ENCODE data around the gene PTPRK.

The PTPRK gene

GRCh38 chr6:128032042-128032441 lies 488.4 kb downstream of the PTPRK start:
- Histone ChIP-seq H3K27me3 (ENCODE audit: low read depth, low read length) (no peaks in the 10 kb centered on the region), H3K9ac (ENCODE audit: low read length) (no peak overlapping the region), H3K4me3 (ENCODE audit: low read length) (no peak overlapping the region), H3K9me3 (ENCODE audit: insufficient read depth, low read length) (no peaks in the 10 kb centered on the region), H3K36me3 (replicated peaks; ENCODE audit: low read depth, low read length) (no peaks in the 10 kb centered on the region), H3K79me2 (ENCODE audit: low read length) (no peaks in the 10 kb centered on the region), H3K27ac (ENCODE audit: low read length) (no peak overlapping the region), H3K4me1 (ENCODE audit: low read length) (no peaks in the 10 kb centered on the region), H4K20me1 (ENCODE audit: insufficient read depth, low read length) (no peaks in the 10 kb centered on the region), H2AFZ (ENCODE audit: low read depth, low read length) (no peak overlapping the region), H3K4me2 (ENCODE audit: low read length) (no peak overlapping the region)
- TF ChIP-seq EZH2phosphoT487 (IDR thresholded peaks at IDR 0.05; ENCODE audit: low read depth) (no peak), CTCF (IDR thresholded peaks at IDR 0.05; ENCODE audit: low read depth, low read length) (no peak)

GRCh38 chr6:128029826-128030225 lies 490.6 kb downstream of the PTPRK start:
- Histone ChIP-seq H3K9ac (ENCODE audit: low read length) (no peak overlapping the region), H3K4me3 (ENCODE audit: low read length) (no peak overlapping the region), H3K79me2 (ENCODE audit: low read length) (no peaks in the 10 kb centered on the region), H4K20me1 (ENCODE audit: insufficient read depth, low read length) (no peaks in the 10 kb centered on the region), H3K4me2 (ENCODE audit: low read length) (no peak overlapping the region), H3K27me3 (ENCODE audit: low read depth, low read length) (no peaks in the 10 kb centered on the region), H2AFZ (ENCODE audit: low read depth, low read length) (no peak overlapping the region), H3K27ac (ENCODE audit: low read length) (no peak overlapping the region), H3K4me1 (ENCODE audit: low read length) (no peaks in the 10 kb centered on the region), H3K36me3 (replicated peaks; ENCODE audit: low read depth, low read length) (no peaks in the 10 kb centered on the region), H3K9me3 (ENCODE audit: insufficient read depth, low read length) (no peaks in the 10 kb centered on the region)
- TF ChIP-seq EZH2phosphoT487 (IDR thresholded peaks at IDR 0.05; ENCODE audit: low read depth), result no peak
- no peak for TF ChIP-seq CTCF (IDR thresholded peaks at IDR 0.05; ENCODE audit: low read depth, low read length)

DNA sequence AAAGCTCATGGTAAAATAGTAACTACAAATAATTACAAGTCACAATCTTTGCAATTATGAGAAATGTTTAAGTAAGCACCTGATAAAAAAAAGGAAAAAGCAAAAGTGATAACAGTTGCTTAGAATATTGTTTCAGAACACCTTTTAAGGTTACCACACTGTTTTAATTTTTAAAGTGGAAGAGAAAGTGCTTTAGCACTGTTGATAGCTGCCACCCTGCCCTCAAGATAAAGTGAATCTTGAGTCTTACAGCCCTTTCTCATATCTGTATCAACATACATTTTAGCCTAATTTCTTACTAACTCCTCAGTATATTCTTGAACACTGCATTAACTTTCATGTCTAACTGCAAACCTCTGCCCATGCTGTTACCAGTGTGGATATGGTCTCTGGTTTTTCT lies 492.2 kb downstream of the PTPRK start:
- H3K27me3 ChIP-seq (ENCODE audit: low read depth, low read length), result no peaks in the 10 kb centered on the region
- no peak overlapping the region for H3K4me3 ChIP-seq (ENCODE audit: low read length)
- no peaks in the 10 kb centered on the region for H3K36me3 ChIP-seq (replicated peaks; ENCODE audit: low read depth, low read length)
- H2AFZ ChIP-seq (ENCODE audit: low read depth, low read length), result no peak overlapping the region
- no peaks in the 10 kb centered on the region for H4K20me1 ChIP-seq (ENCODE audit: insufficient read depth, low read length)
- H3K9ac ChIP-seq (ENCODE audit: low read length), result no peak overlapping the region
- H3K4me2 ChIP-seq (ENCODE audit: low read length), result no peak overlapping the region
- TF ChIP-seq EZH2phosphoT487 (IDR thresholded peaks at IDR 0.05; ENCODE audit: low read depth), result no peak
- TF ChIP-seq CTCF (IDR thresholded peaks at IDR 0.05; ENCODE audit: low read depth, low read length), result no peak
- H3K9me3 ChIP-seq (ENCODE audit: insufficient read depth, low read length), result no peaks in the 10 kb centered on the region
- no peaks in the 10 kb centered on the region for H3K79me2 ChIP-seq (ENCODE audit: low read length)
- H3K27ac ChIP-seq (ENCODE audit: low read length), result no peak overlapping the region
- no peaks in the 10 kb centered on the region for H3K4me1 ChIP-seq (ENCODE audit: low read length)

DNA sequence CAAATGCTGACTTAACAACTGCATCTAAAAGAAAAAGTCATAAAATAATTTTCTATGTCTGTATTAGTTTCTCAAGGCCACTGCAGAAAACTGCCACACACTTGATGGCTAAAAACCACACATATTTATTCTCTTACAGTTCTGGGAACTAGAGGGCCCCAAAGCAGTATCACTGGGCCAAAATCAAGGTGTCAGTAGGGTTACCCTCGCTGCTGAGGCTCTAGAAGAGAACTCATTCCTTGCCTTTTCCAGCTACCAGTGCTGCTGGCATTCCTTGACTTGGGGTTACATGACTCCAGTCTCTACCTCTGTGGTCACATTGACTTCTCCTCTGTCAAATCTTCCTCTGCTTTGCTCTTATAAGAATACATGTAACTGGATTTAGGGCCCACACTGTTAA lies 494.9 kb downstream of the PTPRK start:
- Histone ChIP-seq H3K79me2 (ENCODE audit: low read length) (no peaks in the 10 kb centered on the region), H3K9me3 (ENCODE audit: insufficient read depth, low read length) (no peaks in the 10 kb centered on the region)

More for the DNA sequence above, 494.9 kb downstream of the PTPRK start:
- Histone ChIP-seq H3K27me3 (ENCODE audit: low read depth, low read length) (no peaks in the 10 kb centered on the region), H3K4me2 (ENCODE audit: low read length) (no peak overlapping the region), H3K9ac (ENCODE audit: low read length) (no peak overlapping the region), H3K4me3 (ENCODE audit: low read length) (no peak overlapping the region), H3K4me1 (ENCODE audit: low read length) (no peaks in the 10 kb centered on the region), H2AFZ (ENCODE audit: low read depth, low read length) (no peak overlapping the region), H3K27ac (ENCODE audit: low read length) (no peak overlapping the region), H3K36me3 (replicated peaks; ENCODE audit: low read depth, low read length) (no peaks in the 10 kb centered on the region), H4K20me1 (ENCODE audit: insufficient read depth, low read length) (no peaks in the 10 kb centered on the region)
- TF ChIP-seq CTCF (IDR thresholded peaks at IDR 0.05; ENCODE audit: low read depth, low read length) (no peak), EZH2phosphoT487 (IDR thresholded peaks at IDR 0.05; ENCODE audit: low read depth) (no peak)

Measured in OCI-LY3 (cell line).